KBM-7 (cell line): Measurements from ENCODE around the gene CD151.

Source experiments
- DNase-seq: peaks from one replicate; pipeline ENCODE4 v3.0.0-alpha.2; 2015
- in situ Hi-C: fragments of 300-500 bp; cut with MboI; formaldehyde crosslinking; loops from 2 replicates; pipeline ENCODE4 v1.14.3; 2020; ENCODE audit warnings: low sequenced_read_pairs, low pct_unique_long_range_greater_than_20kb, mixed read lengths

CD151 gene

GRCh38 chr11:838441-839279 lies 5.9 kb downstream of the CD151 start:
- in situ Hi-C loops = no loop called here
- DNase-seq = peak; percentile 47

- no peak for DNase-seq
- in situ Hi-C loops = no loop called here
Observed at GRCh38 chr11:839280-839623, 6.5 kb downstream of the CD151 start.

- DNase-seq = no peak
- in situ Hi-C loops = no loop called here
Observed at GRCh38 chr11:839875-840617, 7.3 kb downstream of the CD151 start.

- in situ Hi-C loops = no loop called here
- DNase-seq = no peak
Observed at GRCh38 chr11:841981-842369, 9.2 kb downstream of the CD151 start.

- in situ Hi-C loops = no loop called here
- DNase-seq = peak; percentile 83
Observed at GRCh38 chr11:842370-843002, 9.7 kb downstream of the CD151 start, which contains the start of the genes POLR2L and TSPAN4. POLR2L (minus strand) TSS chr11:842529; CDS start chr11:842508, 21 bp downstream. TSPAN4 (plus strand) TSS chr11:842852; CDS start chr11:850305, 7,453 bp downstream.

- DNase-seq = no peak
- in situ Hi-C loops = no loop called here
Observed at GRCh38 chr11:843086-843734, 10.5 kb downstream of the CD151 start.

- DNase-seq = no peak
- in situ Hi-C loops = no loop called here
Observed at GRCh38 chr11:843818-844692, 11.3 kb downstream of the CD151 start.

- DNase-seq = peak; percentile 82
- in situ Hi-C loops = no loop called here
Observed at GRCh38 chr11:844693-845644, 12.2 kb downstream of the CD151 start.

- in situ Hi-C loops = no loop called here
Observed at GRCh38 chr11:845872-846495, 13.2 kb downstream of the CD151 start.

GRCh38 chr11:846496-847098 lies 13.8 kb downstream of the CD151 start:
- DNase-seq = no peak
- in situ Hi-C loops = no loop called here

More at GRCh38 chr11:845872-846495, 13.2 kb downstream of the CD151 start:
- no peak for DNase-seq

GRCh38 chr11:847876-848275 lies 15.1 kb downstream of the CD151 start:
- in situ Hi-C loops = no loop called here
- no peak for DNase-seq

GRCh38 chr11:848380-848931 lies 15.7 kb downstream of the CD151 start:
- no peak for DNase-seq
- in situ Hi-C loops = no loop called here

- in situ Hi-C loops = no loop called here
- no peak for DNase-seq
Observed at GRCh38 chr11:849104-849824, 16.5 kb downstream of the CD151 start.

- in situ Hi-C loops = no loop called here
- DNase-seq = no peak
Observed at GRCh38 chr11:849951-850774, 17.4 kb downstream of the CD151 start.
